Liver (tissue), 9 donors: Measurements from ENCODE around the gene HSD17B3. TPM values are rescaled to one million over a fixed set of nuclear protein-coding genes. Genes with fewer than 3 reads are reported as not detected.

Experiments
- DNase-seq: peaks from one replicate; pipeline ENCODE4 v3.0.0-alpha.2; 2017; ENCODE audit warnings: low spot score
- H3K27ac ChIP-seq, 2 donors: one replicate each; pipeline ENCODE4 v1.7.0; 2013; ENCODE audit warnings: inconsistent platforms in 2 of 2, low read length in 2 of 2, control low read depth in 1 of 2, low read depth in 1 of 2, mild to moderate bottlenecking in 1 of 2
- H3K27me3 ChIP-seq, 4 donors: one replicate each; pipeline versions ENCODE4 v1.6.1 to v1.7.0; 2013; ENCODE audit warnings: low read length in 3 of 4, inconsistent platforms in 1 of 4, mild to moderate bottlenecking in 1 of 4, moderate library complexity in 1 of 4; ENCODE audit not compliant: control insufficient read depth in 4 of 4, insufficient read depth in 4 of 4
- H3K36me3 ChIP-seq, 4 donors: one replicate each; pipeline versions ENCODE4 v1.6.1 to v1.7.0; 2013; ENCODE audit warnings: low read length in 3 of 4, mild to moderate bottlenecking in 3 of 4, low read depth in 1 of 4, moderate library complexity in 1 of 4; ENCODE audit not compliant: control insufficient read depth in 4 of 4, insufficient read depth in 3 of 4
- H3K4me1 ChIP-seq, 4 donors: one replicate each; pipeline versions ENCODE4 v1.6.1 to v1.7.0; 2013; ENCODE audit warnings: low read length in 3 of 4, mild to moderate bottlenecking in 3 of 4, moderate library complexity in 1 of 4; ENCODE audit not compliant: control insufficient read depth in 4 of 4, insufficient read depth in 4 of 4
- H3K4me3 ChIP-seq, 3 donors: one replicate each; pipeline versions ENCODE4 v1.6.1 to v1.7.0; 2013; ENCODE audit warnings: low read length in 3 of 3, control low read depth in 1 of 3, low read depth in 1 of 3, mild to moderate bottlenecking in 1 of 3
- H3K9ac ChIP-seq, 2 donors: one replicate each; pipeline ENCODE4 v1.7.0; 2013; ENCODE audit warnings: low read length in 2 of 2, mild to moderate bottlenecking in 2 of 2, moderate library complexity in 2 of 2, control low read depth in 1 of 2, low read depth in 1 of 2
- H3K9me3 ChIP-seq, 4 donors: one replicate each; pipeline versions ENCODE4 v1.6.1 to v1.7.0; 2013; ENCODE audit warnings: low read length in 3 of 4; ENCODE audit not compliant: control insufficient read depth in 4 of 4
- EGR1 ChIP-seq, 2 donors: IDR thresholded peaks; 2 replicates each; pipeline ENCODE4 v1.6.1; 2016 to 2018; ENCODE audit warnings: antibody characterized with exemption in 2 of 2, low read depth in 2 of 2
- GABPA ChIP-seq, 2 donors: IDR thresholded peaks in 1 of 2; conservative IDR thresholded peaks in 1 of 2; 2 replicates each; pipeline ENCODE4 v1.6.1; 2016; ENCODE audit warnings: antibody characterized with exemption in 2 of 2, mild to moderate bottlenecking in 1 of 2, moderate library complexity in 1 of 2
- HNF4A ChIP-seq, 2 donors: conservative IDR thresholded peaks; 2 replicates each; pipeline ENCODE4 v1.6.1; 2016; ENCODE audit warnings: antibody characterized with exemption in 2 of 2, mild to moderate bottlenecking in 2 of 2
- HNF4G ChIP-seq: IDR thresholded peaks from 2 replicates; pipeline ENCODE4 v1.6.1; 2016; ENCODE audit warnings: antibody characterized with exemption
- JUND ChIP-seq, 2 donors: IDR thresholded peaks; 2 replicates each; pipeline ENCODE4 v1.6.1; 2016; ENCODE audit warnings: antibody characterized with exemption in 2 of 2
- NR2F2 ChIP-seq: IDR thresholded peaks from 2 replicates; pipeline ENCODE4 v1.6.1; 2016; ENCODE audit warnings: antibody characterized with exemption
- RAD21 ChIP-seq, 2 donors: IDR thresholded peaks; 2 replicates each; pipeline ENCODE4 v1.6.1; 2016; ENCODE audit warnings: antibody characterized with exemption in 2 of 2, mild to moderate bottlenecking in 2 of 2
- SP1 ChIP-seq: IDR thresholded peaks from 2 replicates; pipeline ENCODE4 v1.6.1; 2018; ENCODE audit warnings: antibody characterized with exemption, mild to moderate bottlenecking
- TAF1 ChIP-seq: conservative IDR thresholded peaks from 2 replicates; pipeline ENCODE4 v1.6.1; 2016; ENCODE audit warnings: antibody characterized with exemption, mild to moderate bottlenecking
- ZBTB33 ChIP-seq: IDR thresholded peaks from 2 replicates; pipeline ENCODE4 v1.6.1; 2016; ENCODE audit warnings: antibody characterized with exemption
- WGBS: extraction: QIAGEN DNeasy Blood & Tissue Kit; methylation state at CpG from one replicate; pipeline ENCODE4 v1.1.7; 2013; 5-methylcytosine and 5-hydroxymethylcytosine counted together
- polyA plus RNA-seq, 2 donors: library from polyadenylated mRNA; stranded (reverse) in 1 of 2; unstranded in 1 of 2; fragments of 200-250 nt in 1 of 2; fragments of >200 nt in 1 of 2; fragmentation: Nextera tagmentation in 1 of 2; extraction: Ambion mirVana in 1 of 2; gene quantifications; one replicate each; pipeline versions ENCODE4 v1.2.1 to v1.2.3, GENCODE V29; 2013 to 2015
- total RNA-seq, 2 donors: library from RNA; depleted of rRNA; stranded (reverse); fragments of >200 nt; gene quantifications; one replicate each; pipeline ENCODE4 v1.2.3, GENCODE V29; 2014
- TF ChIP-seq, protein P1 (sequence below): fragments of 150-350 bp; IDR thresholded peaks from 2 replicates; pipeline ENCODE4 v1.5.1; 2017; ENCODE audit warnings: improper control_type of control experiment, low read depth, low read length; ENCODE audit not compliant: missing input control
- TF ChIP-seq, protein P2 (sequence below): IDR thresholded peaks from 2 replicates; pipeline ENCODE4 v1.6.1; 2016; ENCODE audit warnings: antibody characterized with exemption, mild to moderate bottlenecking
- donor health status: healthy.
- donor health status: healthy.
- donor health status: healthy.
- donor health status: healthy.
- donor health status: healthy.

Gene HSD17B3
- total and polyA plus RNA-seq, 4 donors, result 0.75 to 1.6 (median 0.96) TPM

DNA sequence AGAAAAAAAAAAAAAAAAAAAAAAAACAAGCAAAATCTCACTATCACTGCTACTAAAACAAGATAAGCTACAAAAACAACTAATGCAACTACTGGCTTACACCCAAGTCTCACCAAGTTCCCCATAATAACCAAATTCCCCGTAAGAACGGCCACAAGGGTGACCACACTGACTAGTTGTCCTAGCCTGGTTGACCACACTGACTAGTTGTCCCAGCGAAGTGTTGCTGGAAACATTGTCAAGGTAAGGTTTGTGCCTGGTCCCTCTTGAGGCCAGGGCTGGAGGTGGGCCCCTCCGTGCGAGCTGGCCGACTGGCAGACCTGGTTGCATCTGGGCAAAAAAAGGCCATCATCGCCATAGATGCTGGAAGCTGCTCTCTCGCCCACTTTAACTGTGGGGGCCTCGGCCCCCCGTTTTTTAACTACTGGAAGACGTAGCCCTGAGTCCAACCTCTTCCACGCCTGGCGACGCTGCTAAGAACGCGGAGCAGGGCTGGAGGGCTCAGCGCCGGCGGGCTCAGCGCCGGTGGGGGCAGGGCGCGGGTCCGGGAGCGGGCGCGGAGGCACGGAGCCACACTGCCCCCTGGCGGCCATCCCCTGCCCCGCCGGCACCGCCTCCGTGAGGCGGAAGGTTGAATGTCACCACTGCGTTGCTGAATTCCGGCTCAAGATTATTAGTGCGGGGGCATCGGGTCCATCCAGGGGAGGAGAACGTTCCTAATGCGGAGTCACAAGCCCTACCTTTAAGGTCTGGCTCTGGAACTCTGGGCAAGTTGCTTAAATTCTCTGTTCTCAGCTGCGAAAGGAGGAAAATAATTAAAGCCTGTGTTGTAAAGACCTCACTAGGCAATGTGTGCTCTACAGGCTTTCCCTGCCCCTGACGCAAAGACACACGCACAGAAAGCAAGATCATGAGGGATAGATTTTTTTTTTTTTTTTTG lies 84.0 kb downstream of the HSD17B3 start:
- no peak overlapping the region for H3K9ac ChIP-seq
- no peaks in the 10 kb centered on the region for H3K27me3 ChIP-seq
- DNase-seq, result peak; percentile 82
- no peaks in the 10 kb centered on the region for H3K36me3 ChIP-seq
- H3K4me3 ChIP-seq, result peak overlapping the region; percentile 14 to 35 (median 32)
- WGBS, result 2% methylated on average over 43 of the region's 43 CpGs
- peak overlapping the region in 1 of 2 donors; percentile 15 for H3K27ac ChIP-seq
- peaks cover 3 to 16% (median 11%) of the 10 kb centered on the region in 4 donors for H3K4me1 ChIP-seq
- no peaks in the 10 kb centered on the region for H3K9me3 ChIP-seq
- TF ChIP-seq RAD21 (IDR thresholded peaks at IDR 0.05), result peak; percentile 76 to 84
- TF ChIP-seq, protein P1, sequence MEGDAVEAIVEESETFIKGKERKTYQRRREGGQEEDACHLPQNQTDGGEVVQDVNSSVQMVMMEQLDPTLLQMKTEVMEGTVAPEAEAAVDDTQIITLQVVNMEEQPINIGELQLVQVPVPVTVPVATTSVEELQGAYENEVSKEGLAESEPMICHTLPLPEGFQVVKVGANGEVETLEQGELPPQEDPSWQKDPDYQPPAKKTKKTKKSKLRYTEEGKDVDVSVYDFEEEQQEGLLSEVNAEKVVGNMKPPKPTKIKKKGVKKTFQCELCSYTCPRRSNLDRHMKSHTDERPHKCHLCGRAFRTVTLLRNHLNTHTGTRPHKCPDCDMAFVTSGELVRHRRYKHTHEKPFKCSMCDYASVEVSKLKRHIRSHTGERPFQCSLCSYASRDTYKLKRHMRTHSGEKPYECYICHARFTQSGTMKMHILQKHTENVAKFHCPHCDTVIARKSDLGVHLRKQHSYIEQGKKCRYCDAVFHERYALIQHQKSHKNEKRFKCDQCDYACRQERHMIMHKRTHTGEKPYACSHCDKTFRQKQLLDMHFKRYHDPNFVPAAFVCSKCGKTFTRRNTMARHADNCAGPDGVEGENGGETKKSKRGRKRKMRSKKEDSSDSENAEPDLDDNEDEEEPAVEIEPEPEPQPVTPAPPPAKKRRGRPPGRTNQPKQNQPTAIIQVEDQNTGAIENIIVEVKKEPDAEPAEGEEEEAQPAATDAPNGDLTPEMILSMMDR, result peak; percentile 98
- no peak for TF ChIP-seq TAF1

- 62% methylated on average over 11 of the region's 11 CpGs for WGBS
- Histone ChIP-seq H3K36me3 (no peaks in the 10 kb centered on the region), H3K9ac (no peak overlapping the region), H3K27me3 (no peaks in the 10 kb centered on the region), H3K27ac (no peak overlapping the region), H3K4me3 (no peak overlapping the region), H3K9me3 (no peaks in the 10 kb centered on the region), H3K4me1 (peaks cover 3 to 16% (median 11%) of the 10 kb centered on the region in 4 donors)
- DNase-seq, result no peak
- TF ChIP-seq RAD21 (IDR thresholded peaks at IDR 0.05) (no peak), ZBTB33 (no peak), NR2F2 (peak; percentile 75)
Observed at GRCh38 chr9:96217294-96217707, 84.7 kb downstream of the HSD17B3 start.

GRCh38 chr9:96216583-96216982 lies 85.4 kb downstream of the HSD17B3 start:
- 68% methylated on average over 5 of the region's 5 CpGs for WGBS
- no peaks in the 10 kb centered on the region for H3K36me3 ChIP-seq
- no peak overlapping the region for H3K9ac ChIP-seq
- DNase-seq, result no peak
- H3K27me3 ChIP-seq, result no peaks in the 10 kb centered on the region
- H3K4me3 ChIP-seq, result no peak overlapping the region
- H3K4me1 ChIP-seq, result peaks cover 3 to 16% (median 11%) of the 10 kb centered on the region in 4 donors
- H3K27ac ChIP-seq, result no peak overlapping the region
- H3K9me3 ChIP-seq, result no peaks in the 10 kb centered on the region
- no peak for TF ChIP-seq JUND (IDR thresholded peaks at IDR 0.05)
- TF ChIP-seq HNF4A (conservative IDR thresholded peaks at IDR 0.05), result no peak
- no peak for TF ChIP-seq EGR1 (IDR thresholded peaks at IDR 0.05; ENCODE audit: low read depth in 2 of 2)
- TF ChIP-seq, protein P1, result no peak
- TF ChIP-seq SP1, result no peak
- TF ChIP-seq GABPA (IDR thresholded peaks at IDR 0.05 in 1 of 2, conservative IDR thresholded peaks at IDR 0.05 in 1 of 2), result no peak
- no peak for TF ChIP-seq ZBTB33
- TF ChIP-seq HNF4G, result no peak
- TF ChIP-seq, protein P2, sequence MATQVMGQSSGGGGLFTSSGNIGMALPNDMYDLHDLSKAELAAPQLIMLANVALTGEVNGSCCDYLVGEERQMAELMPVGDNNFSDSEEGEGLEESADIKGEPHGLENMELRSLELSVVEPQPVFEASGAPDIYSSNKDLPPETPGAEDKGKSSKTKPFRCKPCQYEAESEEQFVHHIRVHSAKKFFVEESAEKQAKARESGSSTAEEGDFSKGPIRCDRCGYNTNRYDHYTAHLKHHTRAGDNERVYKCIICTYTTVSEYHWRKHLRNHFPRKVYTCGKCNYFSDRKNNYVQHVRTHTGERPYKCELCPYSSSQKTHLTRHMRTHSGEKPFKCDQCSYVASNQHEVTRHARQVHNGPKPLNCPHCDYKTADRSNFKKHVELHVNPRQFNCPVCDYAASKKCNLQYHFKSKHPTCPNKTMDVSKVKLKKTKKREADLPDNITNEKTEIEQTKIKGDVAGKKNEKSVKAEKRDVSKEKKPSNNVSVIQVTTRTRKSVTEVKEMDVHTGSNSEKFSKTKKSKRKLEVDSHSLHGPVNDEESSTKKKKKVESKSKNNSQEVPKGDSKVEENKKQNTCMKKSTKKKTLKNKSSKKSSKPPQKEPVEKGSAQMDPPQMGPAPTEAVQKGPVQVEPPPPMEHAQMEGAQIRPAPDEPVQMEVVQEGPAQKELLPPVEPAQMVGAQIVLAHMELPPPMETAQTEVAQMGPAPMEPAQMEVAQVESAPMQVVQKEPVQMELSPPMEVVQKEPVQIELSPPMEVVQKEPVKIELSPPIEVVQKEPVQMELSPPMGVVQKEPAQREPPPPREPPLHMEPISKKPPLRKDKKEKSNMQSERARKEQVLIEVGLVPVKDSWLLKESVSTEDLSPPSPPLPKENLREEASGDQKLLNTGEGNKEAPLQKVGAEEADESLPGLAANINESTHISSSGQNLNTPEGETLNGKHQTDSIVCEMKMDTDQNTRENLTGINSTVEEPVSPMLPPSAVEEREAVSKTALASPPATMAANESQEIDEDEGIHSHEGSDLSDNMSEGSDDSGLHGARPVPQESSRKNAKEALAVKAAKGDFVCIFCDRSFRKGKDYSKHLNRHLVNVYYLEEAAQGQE, result no peak
- no peak for TF ChIP-seq TAF1
- no peak for TF ChIP-seq RAD21 (IDR thresholded peaks at IDR 0.05)
